NCI-H2227 (cell line): Measurements from ENCODE around the gene DTX4.

Experiments used
- DNase-seq: peaks from one replicate; lab custom pipeline; 2025; ENCODE audit not compliant: unreplicated experiment; lab: John Stamatoyannopoulos, UW

Gene DTX4

DNA sequence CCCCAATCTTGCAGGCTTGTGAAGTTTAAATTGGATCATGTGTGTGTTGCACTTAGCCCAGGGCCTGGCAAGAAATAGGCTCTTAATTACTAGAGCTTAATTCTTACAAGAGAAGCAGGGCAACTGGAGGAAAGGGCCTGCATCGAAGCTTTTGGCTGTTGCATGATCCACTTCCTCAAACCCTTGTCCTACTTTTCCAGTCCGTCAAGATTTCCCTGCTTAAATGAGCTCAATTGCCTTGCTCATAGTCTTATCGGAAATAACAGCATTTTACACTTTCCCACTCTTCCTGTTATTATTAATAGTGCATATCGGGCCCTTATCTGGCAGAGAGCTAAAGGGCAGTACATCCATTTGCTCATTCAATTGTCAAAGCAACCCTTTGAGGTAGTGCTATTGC lies 18.1 kb downstream of the DTX4 start:
- DNase-seq = no peak

DNA sequence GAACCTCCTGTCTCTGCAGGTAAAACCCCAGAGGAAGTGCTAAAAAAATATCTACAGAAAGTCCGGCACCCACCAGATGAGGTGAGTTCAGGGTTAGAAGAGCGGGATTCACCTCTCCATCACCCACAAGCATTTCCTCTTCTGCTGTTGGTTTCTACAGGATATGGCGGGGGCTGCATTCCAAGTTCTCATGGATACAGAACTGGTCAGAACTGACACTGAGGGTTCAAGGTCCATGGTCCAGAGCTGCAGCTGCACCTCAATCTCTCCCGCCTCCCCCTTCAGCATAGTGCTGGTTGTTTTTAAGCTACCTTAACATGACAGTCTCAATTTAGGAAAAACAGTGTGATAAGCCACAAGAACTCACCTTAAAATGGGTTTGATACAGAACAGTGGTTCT lies 19.2 kb downstream of the DTX4 start:
- no peak for DNase-seq

DNA sequence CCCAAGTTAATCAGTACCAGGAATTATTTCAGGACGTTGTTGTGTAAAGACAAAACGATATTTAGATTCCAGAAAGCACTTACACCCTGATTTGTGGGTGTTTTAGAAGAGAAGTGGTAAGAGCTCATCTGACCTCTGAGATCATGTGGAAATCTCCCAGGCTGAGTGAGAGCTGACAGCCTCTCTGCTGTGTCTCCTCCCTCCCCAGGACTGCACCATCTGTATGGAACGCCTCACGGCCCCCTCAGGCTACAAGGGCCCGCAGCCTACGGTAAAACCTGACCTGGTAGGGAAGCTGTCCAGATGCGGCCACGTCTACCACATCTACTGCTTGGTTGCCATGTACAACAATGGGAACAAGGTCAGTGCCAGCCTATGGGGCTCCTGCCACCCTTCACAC lies 20.0 kb downstream of the DTX4 start:
- DNase-seq = no peak

DNA sequence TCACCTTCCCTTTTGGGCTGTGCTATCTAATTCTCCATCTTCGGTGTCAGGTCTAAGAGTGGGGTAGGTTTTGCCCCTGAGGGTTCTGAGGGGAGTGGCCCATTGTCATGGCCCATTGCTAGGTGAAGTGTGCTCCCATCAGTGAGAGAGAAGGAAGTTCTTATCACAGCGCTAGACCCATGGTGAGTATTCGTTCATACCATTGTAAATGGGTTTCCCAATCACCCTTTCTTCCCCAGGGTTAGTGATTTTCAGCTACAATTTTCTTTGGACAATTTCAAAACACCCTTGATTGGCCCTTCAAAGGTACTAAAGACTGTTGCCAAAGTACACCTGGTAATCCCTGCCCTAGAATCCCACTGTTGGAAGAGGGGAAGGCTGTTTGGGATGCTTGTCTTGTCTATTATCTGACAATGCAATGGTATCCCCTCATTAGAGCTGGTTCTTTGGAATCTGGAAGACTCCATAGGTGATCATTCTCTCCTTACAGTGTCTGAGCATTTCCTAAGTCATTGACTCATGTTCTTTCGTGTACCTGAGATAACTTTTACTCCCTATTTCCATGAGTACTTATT lies 20.6 kb downstream of the DTX4 start:
- no peak for DNase-seq

DNA sequence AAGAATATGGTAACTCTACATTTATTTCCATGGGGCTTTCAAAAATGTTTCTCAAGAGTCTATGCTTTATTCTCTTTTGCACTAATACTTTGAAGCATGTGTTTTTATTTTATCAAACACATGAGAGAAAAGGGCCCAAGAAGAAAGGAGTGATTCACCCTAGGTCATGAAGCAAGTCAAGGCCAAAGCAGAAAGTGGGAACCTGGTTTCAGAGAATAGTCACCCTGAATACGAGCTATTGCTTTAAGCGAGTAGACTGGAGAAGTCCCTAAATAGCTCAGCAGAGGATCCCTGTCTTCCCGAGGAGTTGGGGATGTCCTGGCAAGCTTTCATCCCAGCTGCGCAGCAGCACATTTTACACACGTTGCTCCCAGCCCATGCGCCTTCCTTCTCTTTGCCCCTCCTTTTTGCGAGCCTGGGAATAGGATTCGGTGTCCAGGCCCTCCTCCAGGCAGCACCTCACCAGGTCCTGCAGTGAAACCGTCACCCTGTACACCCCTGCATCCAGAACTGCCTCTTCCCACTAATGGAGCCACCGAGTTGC lies 21.7 kb downstream of the DTX4 start:
- DNase-seq = no peak

DNA sequence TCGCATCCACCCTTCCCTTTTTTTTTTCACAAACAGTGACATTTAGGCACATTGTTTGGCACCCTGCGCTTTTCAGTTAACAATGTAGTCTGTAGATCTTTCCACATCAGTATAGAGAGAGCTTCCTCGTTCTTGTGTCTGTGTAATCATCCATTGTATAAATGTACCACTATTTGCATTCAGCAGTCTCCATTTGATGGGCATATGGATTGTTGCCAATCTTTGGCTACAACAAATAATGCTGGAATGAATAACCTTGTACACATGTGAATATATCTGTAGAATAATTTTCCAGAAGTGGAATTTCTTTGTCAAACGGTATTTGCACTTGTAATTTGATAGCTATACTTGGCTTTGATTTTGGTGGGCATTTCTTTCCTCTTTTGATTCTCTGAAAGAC lies 23.7 kb downstream of the DTX4 start:
- no peak for DNase-seq

DNA sequence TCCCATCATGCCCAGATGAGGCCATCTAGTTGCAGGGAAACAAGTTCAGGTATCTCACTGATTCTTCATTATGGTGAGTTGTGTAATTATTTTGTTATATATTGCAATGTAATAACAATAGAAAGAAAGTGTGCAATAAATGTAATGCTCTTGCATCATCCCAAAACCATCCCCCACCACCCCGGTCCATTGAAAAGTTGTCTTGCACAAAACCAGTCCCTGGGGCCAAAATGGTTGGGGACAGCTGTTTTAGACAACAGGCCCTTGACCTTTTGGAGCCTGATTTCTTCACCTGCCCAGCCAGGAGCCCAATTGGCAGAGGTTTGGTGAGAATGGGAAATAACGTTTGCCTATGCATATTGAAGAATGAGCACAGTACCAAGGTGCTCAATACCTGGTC lies 24.8 kb downstream of the DTX4 start:
- DNase-seq = no peak

DNA sequence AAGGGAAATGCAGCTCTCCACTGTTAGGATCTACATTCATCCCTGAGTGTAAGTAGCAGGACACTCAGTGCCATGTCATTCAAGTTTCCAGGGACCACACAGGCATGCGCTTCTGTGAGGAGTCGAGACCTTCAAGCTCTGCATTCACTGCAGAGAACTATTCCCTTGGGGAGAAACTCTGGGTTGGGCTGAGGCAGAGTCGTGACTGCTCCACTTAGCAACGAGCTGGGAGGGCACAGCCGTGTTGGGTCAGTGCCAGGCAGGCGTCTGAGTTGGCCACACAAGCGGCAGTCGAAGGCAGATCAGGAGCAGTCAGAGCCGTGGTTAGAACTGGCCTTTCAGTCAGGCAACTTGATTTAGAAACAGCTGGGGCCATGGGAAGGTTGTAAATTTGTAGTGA lies 26.1 kb downstream of the DTX4 start:
- DNase-seq = no peak

DNA sequence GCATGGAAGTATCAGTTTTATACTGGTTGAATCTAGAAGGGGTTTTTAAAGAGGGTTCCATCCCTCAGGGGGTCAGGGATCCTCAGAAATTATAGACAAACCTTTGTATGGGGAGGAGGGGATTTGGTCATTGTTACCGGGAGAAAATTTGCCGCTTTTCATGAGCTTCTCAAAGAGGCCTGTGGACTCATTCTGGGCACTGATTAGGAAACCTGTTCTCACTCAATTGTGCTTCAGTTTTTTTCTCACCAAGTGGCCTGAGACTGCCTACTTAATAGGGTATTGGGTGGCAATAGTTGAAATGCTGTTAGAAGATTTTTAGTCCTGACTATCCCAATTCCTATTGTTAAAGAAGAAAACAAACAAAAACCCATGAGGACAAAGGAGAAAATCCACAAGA lies 26.8 kb downstream of the DTX4 start:
- DNase-seq = no peak

DNA sequence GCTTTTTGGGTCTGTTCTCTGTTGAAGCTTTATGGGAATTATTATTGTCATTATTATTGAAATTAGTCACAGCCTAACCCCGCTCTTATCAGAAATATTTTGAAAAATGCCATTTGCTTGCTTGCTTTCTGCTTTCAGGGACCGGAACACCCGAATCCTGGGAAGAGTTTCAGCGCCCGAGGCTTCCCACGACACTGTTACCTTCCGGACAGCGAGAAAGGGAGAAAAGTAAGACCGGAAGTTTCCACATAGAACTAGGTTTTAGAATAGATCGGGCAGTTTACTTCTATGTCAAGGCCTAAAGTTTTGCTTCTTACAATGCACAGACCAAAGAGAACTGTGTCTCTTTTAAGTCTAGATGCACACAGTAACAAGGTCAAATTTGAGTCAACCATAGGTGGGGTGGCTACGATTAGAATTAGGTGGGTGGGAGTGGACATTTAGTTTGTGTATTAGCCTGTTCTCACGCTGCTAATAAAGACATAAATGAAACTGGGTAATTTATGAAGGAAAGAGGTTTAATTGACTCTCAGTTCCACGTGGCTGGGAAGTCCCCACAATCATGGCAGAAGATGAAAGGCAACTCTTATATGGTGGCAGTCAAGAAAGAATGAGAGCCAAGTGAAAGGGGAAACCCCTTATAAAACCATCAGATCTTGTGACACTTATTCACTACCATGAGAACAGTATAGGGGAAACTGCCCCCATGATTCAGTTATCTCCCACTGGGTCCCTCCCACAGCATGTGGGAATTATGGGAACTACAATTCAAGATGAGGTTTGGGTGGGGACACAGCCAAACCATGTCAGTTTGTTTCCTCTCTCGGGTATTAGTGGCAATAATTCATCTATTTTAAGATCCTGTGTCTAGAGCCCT lies 27.9 kb downstream of the DTX4 start:
- no peak for DNase-seq

DNA sequence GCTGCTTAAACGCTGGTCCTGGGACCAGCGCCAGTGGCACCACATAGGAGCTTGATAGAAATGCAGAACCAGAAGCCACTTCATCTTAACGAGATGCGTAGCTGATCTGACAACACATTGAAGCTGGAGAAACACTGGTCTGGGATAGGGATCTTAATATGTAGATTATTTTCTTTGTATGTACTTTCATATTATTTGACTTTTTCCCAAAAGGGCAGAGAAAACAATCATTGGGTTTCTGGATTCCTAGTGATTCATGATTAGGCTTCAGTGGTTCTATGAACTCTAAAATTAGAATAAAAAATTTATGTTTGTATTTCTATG lies 28.5 kb downstream of the DTX4 start:
- no peak for DNase-seq

DNA sequence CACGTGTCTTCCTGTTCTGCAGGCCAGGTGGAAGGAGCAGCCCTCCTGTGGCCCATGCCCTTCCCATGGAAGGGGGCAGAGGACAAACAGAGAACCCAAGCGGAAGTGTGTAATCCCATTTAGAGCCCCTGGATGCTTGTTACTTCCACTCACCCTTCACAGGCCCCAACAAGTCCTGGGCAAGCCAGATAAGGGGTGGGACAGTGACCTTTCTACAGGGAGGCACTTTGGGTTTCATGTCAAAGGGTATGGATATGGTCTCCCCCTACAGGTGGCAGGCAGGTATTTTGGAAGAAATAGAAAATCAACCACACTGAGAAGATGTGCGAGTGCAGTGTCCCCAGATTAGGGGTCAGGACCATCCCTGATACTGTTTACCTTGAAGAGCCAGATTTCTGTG lies 29.4 kb downstream of the DTX4 start:
- DNase-seq = no peak

DNA sequence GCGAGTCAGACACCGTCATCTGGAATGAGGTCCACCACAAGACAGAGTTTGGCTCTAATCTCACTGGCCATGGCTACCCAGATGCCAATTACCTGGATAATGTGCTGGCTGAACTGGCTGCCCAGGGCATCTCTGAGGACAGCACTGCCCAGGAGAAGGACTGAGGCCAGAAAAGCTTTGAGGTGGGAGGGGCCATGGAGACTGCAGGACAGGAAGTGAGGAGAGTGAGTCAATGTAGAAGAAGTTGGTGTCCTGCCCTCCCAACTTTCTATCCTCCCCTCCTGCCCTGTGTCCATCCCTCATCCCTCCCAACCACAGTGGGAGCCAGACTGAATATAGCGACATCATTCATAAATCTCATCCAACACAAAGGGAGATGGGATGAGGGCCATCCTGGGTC lies 32.8 kb downstream of the DTX4 start:
- DNase-seq = no peak

DNA sequence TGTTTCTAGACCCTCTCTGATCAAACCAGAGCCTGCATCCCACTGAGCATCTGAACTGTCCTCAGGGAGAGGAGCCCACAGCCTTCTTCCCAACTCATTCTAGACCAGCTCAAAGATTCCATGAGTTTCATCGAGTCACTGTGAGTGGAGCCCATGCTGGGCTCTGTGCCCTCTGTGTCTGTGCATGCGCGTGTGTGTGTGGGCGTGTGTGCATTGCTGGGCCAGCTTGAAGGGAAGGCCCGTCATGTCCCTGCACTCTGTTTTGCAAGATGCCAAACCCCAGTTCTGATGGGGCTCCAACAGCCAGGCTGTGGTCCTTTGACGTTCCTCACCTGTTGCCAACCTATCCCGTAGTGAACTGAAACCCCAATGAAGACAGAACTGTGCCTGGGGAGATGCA lies 33.7 kb downstream of the DTX4 start:
- DNase-seq = no peak

DNA sequence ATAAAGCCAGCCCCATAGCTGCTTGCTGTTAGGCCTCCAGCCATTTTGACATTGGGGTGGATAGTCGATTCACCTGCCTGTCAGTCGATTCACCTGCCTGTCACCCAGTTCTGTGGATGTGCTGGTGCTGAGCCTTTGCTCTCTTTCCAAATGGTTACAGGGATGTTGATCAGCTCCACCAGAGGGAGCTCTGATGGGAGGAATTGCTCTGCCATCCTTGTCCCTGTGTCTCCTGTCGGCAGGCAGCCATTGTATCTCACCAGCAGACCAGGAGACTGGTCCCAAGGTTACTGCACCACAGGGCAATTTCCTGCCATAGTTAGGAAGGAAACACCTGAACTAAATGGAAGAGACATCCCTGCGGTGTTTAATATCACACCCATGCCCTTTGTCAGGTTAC lies 34.7 kb downstream of the DTX4 start:
- DNase-seq = peak; percentile 42

DNA sequence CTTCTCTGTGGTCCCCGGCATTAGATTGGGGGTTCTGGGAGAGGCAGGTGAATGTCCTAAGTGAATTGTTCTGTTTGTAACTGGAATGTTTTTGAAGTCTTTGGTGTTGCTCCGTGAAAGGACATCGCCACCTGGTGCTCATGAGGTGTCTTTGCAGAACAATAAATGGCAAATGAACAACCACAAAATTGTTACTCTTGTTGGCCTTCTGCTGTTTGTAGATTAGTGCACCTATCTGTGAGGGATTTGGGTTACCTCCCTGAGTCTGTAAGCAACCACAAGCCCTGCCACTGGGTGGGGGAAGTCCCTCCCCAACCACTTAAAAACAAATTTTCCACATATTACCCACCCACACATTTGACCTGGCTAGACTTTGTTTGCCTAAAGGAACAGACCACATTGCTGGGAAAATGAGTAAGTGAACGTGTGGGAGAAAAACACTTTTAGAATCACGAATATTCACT lies 36.1 kb downstream of the DTX4 start:
- DNase-seq = peak; percentile 41

DNA sequence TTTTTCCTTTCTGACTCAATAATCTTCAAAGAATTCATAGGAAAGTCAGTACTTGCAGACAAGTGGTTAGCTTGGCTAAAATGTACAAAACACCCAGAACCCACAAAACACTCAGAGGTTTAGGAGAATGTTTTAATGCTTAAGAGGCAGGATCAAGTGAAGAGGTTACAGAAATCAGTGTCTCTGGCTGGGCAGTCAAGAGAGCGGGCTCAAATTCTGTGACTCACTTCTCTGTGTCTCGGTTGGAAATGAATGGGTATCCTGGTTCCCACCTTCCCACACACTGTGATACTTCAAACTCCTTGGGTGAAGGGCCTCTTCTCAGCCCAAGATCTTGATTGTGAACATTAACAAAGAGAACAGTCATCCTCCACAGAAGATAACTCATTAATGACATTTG lies 37.0 kb downstream of the DTX4 start:
- no peak for DNase-seq

DNA sequence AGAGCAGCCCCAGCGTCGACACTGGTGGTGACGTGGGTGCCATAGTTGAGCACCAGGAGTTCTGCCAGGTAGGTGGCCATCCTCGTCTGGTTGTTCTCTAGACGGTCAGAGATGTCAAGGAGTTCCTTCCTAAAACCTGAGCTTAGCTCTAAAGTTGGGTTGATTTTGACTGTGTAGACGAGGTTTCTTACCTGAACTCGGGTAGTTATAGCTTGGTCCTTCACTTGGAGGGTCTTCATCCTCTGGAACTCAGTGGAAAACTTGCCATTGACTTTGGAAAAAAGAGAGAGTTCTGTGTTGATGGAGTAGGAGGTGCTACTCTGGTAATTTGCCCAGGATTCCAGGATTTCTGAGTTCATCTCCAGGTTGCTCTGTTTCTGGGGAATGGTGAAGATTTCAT lies 40.3 kb downstream of the DTX4 start:
- DNase-seq = no peak

DNA sequence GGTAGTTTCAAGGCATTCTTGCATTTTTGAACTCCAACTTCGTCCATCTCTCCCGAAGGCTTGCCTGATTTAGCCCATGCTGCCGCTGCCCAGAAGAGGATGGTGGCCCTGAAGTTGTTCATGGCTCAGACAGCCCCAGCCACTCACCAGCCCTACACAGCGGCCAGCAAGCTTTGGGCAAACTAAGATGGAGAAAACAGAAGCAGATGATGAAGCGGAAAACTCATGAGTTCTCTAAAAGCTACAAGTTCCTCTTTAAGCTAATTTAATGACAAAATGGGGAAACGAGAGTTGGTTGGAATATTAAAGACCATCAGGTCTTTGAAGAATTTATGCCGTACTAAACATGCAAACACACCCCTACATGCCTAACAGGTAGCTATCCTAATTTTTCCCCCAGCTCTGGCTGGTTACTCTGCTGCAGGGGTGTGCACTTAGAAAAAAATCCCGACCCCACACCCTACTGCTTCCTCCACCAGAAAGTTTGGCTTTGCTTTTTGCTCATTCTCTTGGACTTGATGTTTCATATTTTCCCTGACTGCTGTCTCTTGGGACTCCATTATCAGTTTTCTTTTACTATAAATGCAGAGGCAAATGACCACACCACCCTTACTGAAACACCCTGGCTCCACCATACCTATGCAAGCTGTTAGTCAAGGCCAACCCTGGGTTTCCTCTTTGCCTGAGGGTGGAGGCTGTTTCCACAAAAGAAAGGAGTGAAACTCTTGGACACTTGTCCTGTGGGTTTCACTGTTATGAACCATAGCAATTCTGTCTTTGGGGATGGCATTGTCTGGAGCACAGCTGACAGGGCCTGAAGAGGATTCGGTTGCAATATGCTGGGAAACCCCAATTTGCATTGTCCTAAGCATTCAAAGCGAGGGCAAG lies 41.1 kb downstream of the DTX4 start, which contains the start of gene MPEG1:
TSS of gene MPEG1 (minus strand) at position 184 of the 888 bp plus-strand sequence. CDS start at position 122, 62 bp downstream.
- DNase-seq = no peak

DNA sequence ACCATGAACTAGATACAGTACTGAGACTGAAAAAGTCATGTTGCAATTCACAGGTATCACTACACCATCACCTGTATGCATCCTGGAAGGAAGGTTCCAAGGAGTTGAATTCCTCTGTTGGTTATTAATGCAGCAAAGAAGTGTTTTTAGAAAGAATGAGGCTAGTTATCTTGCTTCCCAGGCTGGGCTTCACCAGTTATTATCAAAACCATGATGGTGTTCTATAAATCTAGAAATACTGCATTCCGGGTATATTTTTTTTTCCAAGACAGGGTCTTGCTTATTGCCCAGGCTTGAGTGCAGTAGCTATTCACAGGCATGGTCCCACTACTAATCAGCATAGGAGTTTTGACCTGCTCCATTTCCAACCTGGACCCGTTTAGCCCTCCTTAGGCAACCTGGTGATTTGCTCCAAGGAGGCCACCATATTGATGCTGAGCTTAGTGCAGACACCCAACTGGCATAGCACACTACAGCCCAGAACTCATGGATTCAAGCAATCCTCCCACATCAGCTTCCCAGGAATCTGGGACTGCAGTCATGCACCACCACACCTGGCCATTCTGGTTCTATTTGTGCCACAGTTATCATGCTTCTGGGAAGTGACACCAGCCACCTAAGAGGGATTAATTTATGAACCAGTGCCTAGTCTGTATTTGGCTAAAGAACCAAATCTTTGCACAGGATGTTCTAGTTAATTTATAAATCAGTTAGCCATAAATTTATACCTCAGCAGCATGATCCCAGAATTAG lies 42.4 kb downstream of the DTX4 start:
- DNase-seq = no peak
